ENCODE results near the gene ANKRD30BL. TPM values are rescaled to one million over a fixed set of nuclear protein-coding genes. Genes with fewer than 3 reads are reported as not detected.
A peak's percentile ranks its signal among the peaks of the same experiment; 100 is the strongest.
"Not testable (repeated sequence)": the region's sequence is repeated elsewhere in the genome, so short reads cannot be mapped to it uniquely, and the experiment has no call there.

ANKRD30BL gene
- total and polyA plus RNA-seq, 9 of the 15 experiments (the other 6 are each of a cell fraction or from before 2014, with no cell fraction given), result not detected

- H3K79me2 ChIP-seq (ENCODE audit: control insufficient read depth, insufficient read depth, low read length); BruUV-seq (replicated peaks); H3K9me1 ChIP-seq (ENCODE audit: control insufficient read depth, insufficient read depth, low read length); H3K27ac ChIP-seq (ENCODE audit: extremely low read depth, low read depth, low read length); H3K27me3 ChIP-seq (ENCODE audit: control insufficient read depth in 2 of 2, insufficient read depth in 2 of 2, low read length in 2 of 2); H3K9me3 ChIP-seq (replicated peaks; ENCODE audit: control insufficient read depth, insufficient read depth, low read depth, low read length); POLR2A ChIA-PET; H3K4me1 ChIP-seq (replicated peaks in 1 of 2; ENCODE audit: control insufficient read depth in 2 of 2, insufficient read depth in 2 of 2, low read length in 2 of 2); FAIRE-seq; H3K4me2 ChIP-seq (ENCODE audit: insufficient read depth, low read length); H3K9ac ChIP-seq (ENCODE audit: insufficient read depth in 1 of 2, low read depth in 2 of 2, low read length in 2 of 2); DNase-seq (ENCODE audit: extremely low read depth in 1 of 4, low spot score in 3 of 4); H4K20me1 ChIP-seq (replicated peaks; ENCODE audit: control insufficient read depth, insufficient read depth, low read length); H3K36me3 ChIP-seq (ENCODE audit: control insufficient read depth, insufficient read depth, low read length); intact Hi-C loops (cut with micrococcal nuclease); in situ Hi-C loops (cut with MboI); H2AFZ ChIP-seq (ENCODE audit: low read depth, low read length); CTCF ChIA-PET (ENCODE audit: low intra/inter-chr PET ratio); ATAC-seq; H3K4me3 ChIP-seq: not testable (repeated sequence)
- WGBS (ENCODE audit: insufficient coverage, low coverage, missing lambda C conversion rate), result 0% methylated on average over 1 of the region's 1 CpG
These were observed 5.3 kb upstream of the ANKRD30BL start for GRCh38 chr2:132167100-132167499.

GRCh38 chr2:132162125-132162660, 441 bp upstream of the ANKRD30BL start:
- H3K27me3 ChIP-seq (ENCODE audit: control insufficient read depth in 2 of 2, insufficient read depth in 2 of 2, low read length in 2 of 2); H3K9me1 ChIP-seq (ENCODE audit: control insufficient read depth, insufficient read depth, low read length); H2AFZ ChIP-seq (ENCODE audit: low read depth, low read length); in situ Hi-C loops (cut with MboI); H3K27ac ChIP-seq (ENCODE audit: extremely low read depth, low read depth, low read length); DNase-seq (ENCODE audit: extremely low read depth in 1 of 4, low spot score in 3 of 4); CTCF ChIA-PET (ENCODE audit: low intra/inter-chr PET ratio); H3K9ac ChIP-seq (ENCODE audit: insufficient read depth in 1 of 2, low read depth in 2 of 2, low read length in 2 of 2); H4K20me1 ChIP-seq (replicated peaks; ENCODE audit: control insufficient read depth, insufficient read depth, low read length); H3K79me2 ChIP-seq (ENCODE audit: control insufficient read depth, insufficient read depth, low read length); BruUV-seq (replicated peaks); H3K4me3 ChIP-seq; intact Hi-C loops (cut with micrococcal nuclease); H3K4me1 ChIP-seq (replicated peaks in 1 of 2; ENCODE audit: control insufficient read depth in 2 of 2, insufficient read depth in 2 of 2, low read length in 2 of 2); H3K36me3 ChIP-seq (ENCODE audit: control insufficient read depth, insufficient read depth, low read length); FAIRE-seq; H3K9me3 ChIP-seq (replicated peaks; ENCODE audit: control insufficient read depth, insufficient read depth, low read depth, low read length); ATAC-seq; H3K4me2 ChIP-seq (ENCODE audit: insufficient read depth, low read length); POLR2A ChIA-PET: not testable (repeated sequence)
- WGBS (ENCODE audit: insufficient coverage, low coverage, missing lambda C conversion rate), result 4% methylated on average over 27 of the region's 33 CpGs
- TF ChIP-seq NRF1 (conservative IDR thresholded peaks at IDR 0.05 in 1 of 2, IDR thresholded peaks at IDR 0.05 in 1 of 2), result peak; percentile 1 to 26; a peak in 2 of 4 replicates

Data from K562 (cell line).